ENCODE results near the gene KRTAP10-3.

Gene KRTAP10-3

GRCh38 chr21:44547656-44548331 lies 10.8 kb downstream of the KRTAP10-3 start:
- no peak for DNase-seq

GRCh38 chr21:44544566-44544965 lies 14.0 kb downstream of the KRTAP10-3 start:
- no peak for DNase-seq

DNA sequence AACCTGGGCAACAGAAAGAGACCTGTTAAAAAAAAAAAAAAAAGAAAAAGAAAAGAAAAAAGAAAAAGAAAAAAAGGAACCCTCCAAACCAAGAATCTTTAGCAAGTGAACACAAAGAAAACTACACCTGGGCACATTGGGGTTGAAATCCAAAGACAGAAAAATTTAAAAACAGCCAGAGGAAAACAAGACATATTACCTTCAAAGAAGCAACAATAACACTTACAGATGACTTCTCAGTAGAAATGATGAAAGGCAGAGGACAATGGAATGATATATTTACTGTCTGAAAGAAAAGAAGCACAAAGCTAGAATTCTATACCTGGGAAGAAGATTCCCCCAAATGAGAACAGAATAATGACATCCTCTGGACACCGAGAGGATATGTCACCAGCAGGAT lies 15.9 kb downstream of the KRTAP10-3 start:
- DNase-seq: no peak

DNA sequence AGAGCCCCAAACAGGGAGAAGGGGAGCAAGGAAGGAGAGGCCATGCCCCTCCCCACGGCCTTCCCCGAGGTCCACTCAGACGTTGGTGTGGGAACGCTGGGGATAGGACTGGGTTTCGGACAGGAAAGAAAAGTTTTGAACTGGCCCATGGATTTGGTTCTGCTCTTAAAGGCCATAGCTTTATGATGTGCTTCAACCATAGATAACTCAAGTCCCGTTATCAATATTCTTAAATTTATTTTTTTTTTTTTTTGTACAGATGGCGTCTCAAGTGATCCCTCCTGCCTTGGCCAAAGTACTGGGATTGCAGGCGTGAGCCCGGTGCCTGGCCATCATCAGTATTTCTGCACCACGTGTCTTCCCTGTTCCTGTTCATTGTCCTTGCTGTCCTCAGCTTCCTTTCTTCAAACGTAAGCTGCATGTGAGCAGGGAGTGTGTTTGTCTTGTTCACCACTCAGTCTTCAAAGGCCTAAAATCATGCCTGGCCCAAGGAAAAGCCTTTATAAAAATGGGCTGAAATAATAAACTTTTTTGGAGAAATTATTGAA lies 17.8 kb downstream of the KRTAP10-3 start:
- no peak for DNase-seq

GRCh38 chr21:44539991-44540666 lies 18.5 kb downstream of the KRTAP10-3 start, which contains the start of gene KRTAP10-1:
TSS of gene KRTAP10-1 (minus strand) at chr21:44540195. CDS start at chr21:44540150, 45 bp downstream.
- no peak for DNase-seq

DNA sequence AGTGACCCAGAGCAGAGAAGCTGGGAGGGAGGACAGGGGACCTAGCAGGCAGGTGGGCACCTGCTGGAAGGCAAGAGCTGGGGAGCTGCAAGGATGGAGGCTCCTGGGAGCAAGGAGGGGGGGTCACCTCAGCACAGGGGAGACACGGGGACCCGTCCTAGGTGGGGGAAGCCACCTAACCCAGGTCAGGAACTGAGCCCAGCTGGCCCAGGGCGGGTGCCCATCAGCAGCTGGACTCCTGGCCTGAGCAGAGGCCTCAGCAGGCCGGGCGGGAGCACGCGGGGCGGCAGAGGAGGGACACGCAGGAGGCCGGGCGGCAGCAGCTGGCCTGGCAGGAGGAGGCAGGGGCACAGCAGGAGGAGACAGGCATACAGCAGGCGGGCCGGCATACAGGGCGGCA lies 19.5 kb downstream of the KRTAP10-3 start:
- no peak for DNase-seq

DNA sequence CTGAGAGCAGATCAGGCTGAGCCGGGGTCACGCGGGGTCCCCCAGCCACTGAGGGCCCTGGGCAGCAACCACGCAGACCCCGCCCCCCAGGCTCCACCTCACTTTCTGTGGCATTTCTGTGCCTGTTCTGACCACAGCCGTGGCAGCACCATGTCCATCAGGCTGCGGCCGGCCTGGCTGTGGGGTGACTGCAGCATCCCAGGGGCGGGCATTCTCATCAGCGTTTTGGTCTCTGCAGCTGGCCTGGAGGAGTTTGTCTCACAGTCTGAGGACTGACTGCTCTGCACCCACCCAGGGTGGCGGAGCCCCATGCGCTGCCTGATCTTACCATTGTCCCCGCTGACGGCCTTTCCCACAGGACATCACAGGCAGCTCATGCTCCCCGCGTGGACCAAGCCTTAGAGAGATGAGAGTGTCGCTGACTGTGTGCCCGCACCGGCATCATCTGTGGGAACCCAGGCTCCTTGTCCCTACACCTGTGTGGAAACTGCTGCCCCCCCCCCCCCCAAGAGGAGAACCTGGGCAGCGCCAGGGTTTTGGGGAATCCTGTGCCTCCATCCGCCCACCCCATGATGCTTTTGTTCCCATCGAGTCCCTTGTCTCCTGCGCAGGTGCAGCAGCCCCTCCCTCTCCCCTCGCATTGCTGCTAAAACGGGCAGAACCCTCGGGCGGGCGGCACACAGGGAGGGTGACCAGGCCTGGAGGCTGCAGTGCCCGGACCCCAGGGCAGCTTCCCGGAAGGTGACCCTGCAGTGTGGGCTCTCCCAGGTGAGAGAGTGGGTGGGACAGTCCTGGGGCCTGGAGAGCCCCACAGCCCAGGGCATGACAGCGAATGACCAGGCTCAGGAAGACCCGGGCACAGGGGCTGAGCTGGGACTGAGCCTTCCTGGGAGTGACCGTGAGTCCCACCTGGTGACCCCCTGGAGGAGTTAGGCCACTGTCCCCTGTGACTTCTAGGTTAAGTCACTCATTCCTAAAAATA lies 20.4 kb downstream of the KRTAP10-3 start:
- no peak for DNase-seq

DNA sequence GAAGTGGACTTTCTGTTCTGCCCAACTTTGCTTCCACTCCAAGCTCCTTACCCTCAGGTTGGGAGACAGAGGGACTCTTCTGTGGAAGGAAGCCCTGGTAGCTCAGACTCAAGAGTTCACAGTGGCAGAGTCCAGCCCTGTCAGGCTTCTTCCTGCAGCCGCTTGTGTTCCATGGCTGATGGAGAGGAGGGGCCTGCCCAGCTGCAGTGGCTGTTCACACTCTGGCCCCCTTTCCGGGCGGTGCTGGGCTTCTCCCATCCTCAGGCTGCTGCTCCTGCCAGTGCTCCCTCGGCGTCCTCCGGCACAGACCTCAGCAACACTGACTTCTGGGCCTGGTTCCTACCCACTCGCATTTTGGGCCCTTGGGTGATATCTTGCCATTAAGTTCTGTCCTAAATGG lies 22.6 kb downstream of the KRTAP10-3 start:
- no peak for DNase-seq

GRCh38 chr21:44534688-44535087 lies 23.9 kb downstream of the KRTAP10-3 start:
- peak in 1 of 3 donors; percentile 19 for DNase-seq

DNA sequence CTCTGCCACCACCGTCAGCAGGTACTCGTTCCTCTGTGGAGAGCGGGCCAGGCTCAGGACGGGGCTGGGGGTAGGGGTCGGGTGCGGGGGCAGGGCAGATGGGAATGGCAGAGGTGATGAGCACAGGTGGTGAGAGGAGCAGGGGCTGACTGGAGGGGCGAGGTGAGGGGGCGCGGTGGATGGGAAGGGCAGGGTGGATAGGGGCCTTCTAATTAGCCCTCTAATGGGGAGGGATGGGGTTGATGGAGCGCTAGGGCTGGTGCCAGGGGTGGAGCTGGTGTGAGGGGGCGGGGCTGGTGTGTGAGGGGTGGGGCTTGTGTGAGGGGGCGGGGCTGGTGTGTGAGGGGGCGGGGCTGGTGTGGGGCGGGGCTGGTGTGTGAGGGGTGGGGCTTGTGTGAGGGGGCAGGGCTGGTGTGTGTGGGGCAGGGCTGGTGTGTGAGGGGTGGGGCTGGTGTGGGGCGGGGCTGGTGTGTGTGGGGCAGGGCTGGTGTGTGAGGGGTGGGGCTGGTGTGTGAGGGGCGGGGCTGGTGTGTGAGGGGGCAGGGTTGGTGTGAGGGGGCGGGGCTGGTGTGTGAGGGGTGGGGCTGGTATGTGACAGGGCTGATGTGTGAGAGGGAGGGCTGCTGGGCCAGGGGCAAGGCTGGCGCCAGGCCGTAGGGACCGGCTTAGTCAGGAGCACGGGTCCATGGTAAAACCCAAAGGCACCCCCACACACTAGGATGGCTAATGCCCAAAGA lies 24.5 kb downstream of the KRTAP10-3 start:
- no peak for DNase-seq

GRCh38 chr21:44533121-44533890 lies 25.3 kb downstream of the KRTAP10-3 start:
- DNase-seq: no peak

DNA sequence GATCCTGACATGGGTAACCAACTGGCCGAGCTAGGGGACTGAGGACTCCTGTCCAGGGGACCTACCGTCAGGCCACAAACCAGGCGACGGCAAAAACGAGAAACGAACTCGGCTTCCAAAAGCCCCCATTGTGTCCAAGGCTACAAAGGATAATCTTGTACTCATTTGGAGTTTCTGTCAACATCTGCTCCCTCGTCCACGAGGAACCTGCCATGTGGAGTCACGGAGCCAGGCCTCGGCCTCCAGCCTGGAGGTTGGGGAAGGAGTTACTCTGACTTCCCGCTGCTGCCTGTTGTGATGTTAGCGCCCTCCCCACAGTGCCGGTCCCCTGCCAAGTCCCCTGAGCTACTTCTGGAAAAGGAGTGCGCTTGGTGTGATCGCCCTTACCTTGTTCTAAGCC lies 25.9 kb downstream of the KRTAP10-3 start:
- DNase-seq: no peak

DNA sequence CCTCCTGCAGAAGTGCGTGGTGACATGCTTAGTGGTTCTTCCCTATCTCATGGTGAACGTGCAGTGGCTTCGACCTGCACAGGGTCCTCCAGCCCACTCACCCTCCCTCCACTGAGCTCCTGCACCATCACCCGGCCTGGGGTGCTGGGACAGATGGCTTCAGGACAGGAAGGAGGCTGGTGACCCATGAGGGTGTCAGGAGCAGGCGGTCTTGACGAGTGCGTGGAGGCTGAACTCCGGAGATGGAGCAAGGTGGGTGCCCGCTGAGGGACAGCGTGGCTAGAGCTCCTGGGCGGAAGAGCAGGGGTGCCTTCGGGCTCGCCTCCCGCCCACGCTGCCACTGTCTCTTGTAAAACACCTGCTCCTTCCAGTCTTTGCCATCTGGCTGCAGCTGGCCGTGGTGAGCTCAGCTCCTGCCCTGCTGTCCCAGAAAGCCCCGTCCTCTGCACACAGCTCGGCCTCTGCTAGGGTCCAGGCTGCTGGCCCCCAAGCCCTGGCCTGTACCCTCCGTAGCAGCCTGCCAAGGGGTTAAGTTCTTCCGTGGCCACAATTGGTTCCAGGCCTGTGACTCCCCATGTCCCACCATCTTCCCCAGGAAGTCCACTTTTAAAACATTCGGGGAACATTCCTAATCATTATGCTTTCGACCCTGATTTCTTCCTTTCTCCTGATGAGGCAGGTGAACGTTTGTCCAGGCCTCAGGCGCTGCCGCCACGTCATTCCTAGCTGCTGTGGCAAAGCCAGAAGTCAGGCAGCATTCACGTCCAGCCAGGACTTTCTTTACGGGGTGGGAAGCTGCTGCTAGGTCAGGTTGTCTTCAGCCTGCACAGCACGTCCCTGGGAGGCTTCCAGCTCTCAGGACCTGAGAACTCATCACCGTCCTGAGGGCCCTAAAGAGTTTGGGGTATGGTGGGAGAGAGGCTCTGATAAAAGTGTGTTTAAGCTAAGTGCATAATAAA lies 26.7 kb downstream of the KRTAP10-3 start:
- no peak for DNase-seq

DNA sequence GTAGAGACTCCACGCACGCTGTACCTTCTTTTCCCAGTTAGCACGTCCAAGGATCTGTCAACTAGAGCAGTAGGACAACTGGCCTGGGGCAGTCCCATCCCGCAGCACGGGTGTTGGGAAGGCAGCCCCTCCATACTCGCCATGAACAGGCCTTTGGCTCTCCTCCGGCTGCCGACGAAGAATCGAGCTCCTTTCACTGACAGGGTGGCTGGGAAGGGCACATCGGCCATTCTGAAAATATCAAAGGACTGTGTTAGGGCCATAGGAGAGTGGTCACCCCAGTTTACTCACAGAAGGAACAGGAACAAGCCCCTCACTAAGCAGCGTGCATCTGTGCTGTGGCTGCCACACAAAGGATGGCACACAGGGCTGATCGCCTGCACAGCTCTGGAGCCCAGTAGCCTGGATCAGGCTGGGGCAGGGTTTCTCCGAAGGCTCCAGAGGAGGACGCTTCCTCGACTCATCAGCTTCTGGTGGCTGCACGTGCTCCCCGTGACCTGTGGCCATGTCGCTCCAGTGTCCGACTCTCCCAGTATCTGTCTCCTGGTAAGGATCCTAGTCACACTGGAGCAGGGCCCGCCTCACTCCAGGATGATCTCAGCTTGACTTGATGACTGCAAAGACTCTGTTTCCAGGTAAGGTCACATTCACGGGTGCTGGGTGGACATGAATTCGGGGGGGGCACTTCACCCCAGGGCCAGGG lies 27.5 kb downstream of the KRTAP10-3 start:
- DNase-seq: no peak

- no peak for DNase-seq
Observed at GRCh38 chr21:44530221-44530902, 28.2 kb downstream of the KRTAP10-3 start.

- no peak for DNase-seq
Observed at GRCh38 chr21:44529503-44530125, 29.0 kb downstream of the KRTAP10-3 start.

- DNase-seq: no peak
Observed at GRCh38 chr21:44529011-44529421, 29.6 kb downstream of the KRTAP10-3 start.

GRCh38 chr21:44528634-44528995 lies 30.0 kb downstream of the KRTAP10-3 start:
- no peak for DNase-seq
